Globus pallidus (tissue), 1 donor: ENCODE results near the gene HHAT.
A peak's percentile ranks its signal among the peaks of the same experiment; 100 is the strongest.

Experiments
- DNase-seq: peaks from one replicate; pipeline ENCODE4 v3.0.0-alpha.2; 2015; ENCODE audit warnings: low spot score

Gene HHAT

GRCh38 chr1:210440081-210440480 is 111.4 kb downstream of the HHAT start:
- DNase-seq: no peak

- no peak for DNase-seq
Observed at GRCh38 chr1:210441028-210441427, 112.3 kb downstream of the HHAT start.

GRCh38 chr1:210445485-210445884 is 116.8 kb downstream of the HHAT start:
- no peak for DNase-seq

GRCh38 chr1:210445931-210446330 is 117.2 kb downstream of the HHAT start:
- DNase-seq: no peak

GRCh38 chr1:210446479-210446878 is 117.8 kb downstream of the HHAT start:
- DNase-seq: no peak

GRCh38 chr1:210447456-210448057 is 118.9 kb downstream of the HHAT start:
- no peak for DNase-seq

GRCh38 chr1:210448297-210448892 is 119.7 kb downstream of the HHAT start:
- peak; percentile 68 for DNase-seq

- DNase-seq: no peak
Observed at GRCh38 chr1:210455840-210456603, 127.3 kb downstream of the HHAT start.

- no peak for DNase-seq
Observed at GRCh38 chr1:210456731-210457255, 128.1 kb downstream of the HHAT start.

- DNase-seq: no peak
Observed at GRCh38 chr1:210457568-210457967, 128.9 kb downstream of the HHAT start.

GRCh38 chr1:210464519-210465039 is 135.9 kb downstream of the HHAT start:
- DNase-seq: no peak

GRCh38 chr1:210465150-210465549 is 136.4 kb downstream of the HHAT start:
- no peak for DNase-seq

GRCh38 chr1:210467440-210468043 is 138.8 kb downstream of the HHAT start:
- DNase-seq: no peak

GRCh38 chr1:210469441-210469840 is 140.7 kb downstream of the HHAT start:
- no peak for DNase-seq

- DNase-seq: no peak
Observed at GRCh38 chr1:210475321-210475720, 146.6 kb downstream of the HHAT start.

- DNase-seq: no peak
Observed at GRCh38 chr1:210475806-210476205, 147.1 kb downstream of the HHAT start.

GRCh38 chr1:210476730-210477129 is 148.0 kb downstream of the HHAT start:
- DNase-seq: no peak

- no peak for DNase-seq
Observed at GRCh38 chr1:210477328-210477924, 148.7 kb downstream of the HHAT start.

GRCh38 chr1:210478820-210479219 is 150.1 kb downstream of the HHAT start:
- no peak for DNase-seq

GRCh38 chr1:210482491-210482890 is 153.8 kb downstream of the HHAT start:
- DNase-seq: no peak

GRCh38 chr1:210482945-210483617 is 154.4 kb downstream of the HHAT start:
- peak; percentile 29 for DNase-seq
